Activated CD4-positive, alpha-beta T cell treated with anti-CD3 and anti-CD28 coated beads for 36 hours (primary cell): Measurements from ENCODE around the gene TLL2. TPM values are rescaled to one million over a fixed set of nuclear protein-coding genes. Genes with fewer than 3 reads are reported as not detected.

Source experiments
- total RNA-seq, 2 experiments: library from RNA; stranded (reverse); gene quantifications; one replicate each; pipeline ENCODE4 v1.2.3, GENCODE V29; 2021

TLL2 gene
- total RNA-seq, 2 experiments from 2014 or later: 0.02 TPM; not detected in 1

Other genes with a start within 250 kb of the TLL2 start
- not detected for gene BLNK, start 242.4 kb downstream of the TLL2 start, total RNA-seq
- gene DNTT, start 209.5 kb downstream of the TLL2 start, total RNA-seq: not detected
- gene OPALIN, start 154.9 kb downstream of the TLL2 start, total RNA-seq: not detected
- gene TM9SF3, start 73.1 kb upstream of the TLL2 start, total RNA-seq: 10 to 100 TPM; 45.3 to 70.2 TPM
- gene PIK3AP1, start 206.6 kb upstream of the TLL2 start, total RNA-seq: 1 to 10 TPM; 2.7 to 2.9 TPM